ENCODE results near the gene MAX.

The MAX gene

GRCh38 chr14:65084554-65085505 is 17.5 kb downstream of the MAX start:
- Histone ChIP-seq H3K27ac (ENCODE audit: low read depth, low read length) (no peak overlapping the region), H3K27me3 (ENCODE audit: control insufficient read depth, insufficient read depth, low read length) (no peaks in the 10 kb centered on the region), H3K9ac (ENCODE audit: low read length) (no peak overlapping the region), H3K36me3 (ENCODE audit: control insufficient read depth, insufficient read depth, low read length) (peaks cover 90% of the 10 kb centered on the region), H3K4me3 (ENCODE audit: low read depth, low read length) (no peak overlapping the region), H3K4me1 (ENCODE audit: control insufficient read depth, insufficient read depth, low read length) (peaks cover 5% of the 10 kb centered on the region; the same call in 1 of the 2 replicates), H3K9me3 (ENCODE audit: control insufficient read depth, insufficient read depth, low read depth, low read length) (peaks cover 41% of the 10 kb centered on the region)

- Histone ChIP-seq H3K27ac (ENCODE audit: low read depth, low read length) (no peak overlapping the region), H3K27me3 (ENCODE audit: control insufficient read depth, insufficient read depth, low read length) (no peaks in the 10 kb centered on the region), H3K9me3 (ENCODE audit: control insufficient read depth, insufficient read depth, low read depth, low read length) (peaks cover 28% of the 10 kb centered on the region), H3K4me3 (ENCODE audit: low read depth, low read length) (no peak overlapping the region), H3K9ac (ENCODE audit: low read length) (no peak overlapping the region), H3K36me3 (ENCODE audit: control insufficient read depth, insufficient read depth, low read length) (peaks cover 88% of the 10 kb centered on the region), H3K4me1 (ENCODE audit: control insufficient read depth, insufficient read depth, low read length) (peaks cover 5% of the 10 kb centered on the region; the same call in 1 of the 2 replicates)
Observed at GRCh38 chr14:65082930-65083329, 19.4 kb downstream of the MAX start.

DNA sequence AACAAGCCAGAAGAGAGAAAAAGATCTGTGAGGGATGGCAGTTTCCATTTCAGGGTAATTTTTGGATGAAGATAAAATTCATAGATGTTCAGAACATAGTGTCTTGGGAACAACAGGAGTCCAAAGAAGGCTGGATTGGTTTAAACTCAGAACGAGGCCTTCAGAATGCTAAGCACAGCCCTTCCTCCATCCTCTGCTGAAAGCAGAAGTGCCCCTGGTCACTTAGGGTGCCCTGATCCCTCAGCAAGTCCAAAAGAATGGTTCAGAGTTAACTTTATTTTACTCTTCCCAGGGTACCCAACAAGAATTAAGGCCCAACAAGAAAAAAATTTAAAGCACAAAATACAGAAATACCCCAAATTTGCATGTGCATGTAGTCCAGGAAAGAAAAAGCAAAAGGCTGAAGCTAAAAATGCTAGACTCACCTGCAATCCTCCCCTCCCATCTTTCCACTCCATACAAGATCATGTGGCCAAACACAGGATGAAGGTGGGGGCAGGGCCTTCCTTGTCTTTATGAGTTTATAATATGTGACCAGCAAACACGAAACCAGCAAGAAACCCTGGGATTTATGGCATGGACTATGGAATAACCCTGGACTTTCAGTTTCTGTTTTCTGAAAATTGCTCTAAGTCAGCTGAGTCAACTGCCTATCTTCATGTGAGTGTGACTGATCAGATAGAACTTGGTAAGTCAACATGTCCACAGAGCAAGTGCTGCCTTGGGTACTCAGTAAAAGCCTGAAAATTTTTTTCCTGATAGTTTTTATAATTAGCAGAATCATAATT is 21.2 kb downstream of the MAX start:
- H3K4me1 ChIP-seq (ENCODE audit: control insufficient read depth, insufficient read depth, low read length): peaks cover 5% of the 10 kb centered on the region; the same call in 1 of the 2 replicates
- no peaks in the 10 kb centered on the region for H3K27me3 ChIP-seq (ENCODE audit: control insufficient read depth, insufficient read depth, low read length)
- H3K27ac ChIP-seq (ENCODE audit: low read depth, low read length): no peak overlapping the region
- no peak overlapping the region for H3K9ac ChIP-seq (ENCODE audit: low read length)
- peaks cover 88% of the 10 kb centered on the region for H3K36me3 ChIP-seq (ENCODE audit: control insufficient read depth, insufficient read depth, low read length)
- no peak overlapping the region for H3K4me3 ChIP-seq (ENCODE audit: low read depth, low read length)
- peaks cover 10% of the 10 kb centered on the region for H3K9me3 ChIP-seq (ENCODE audit: control insufficient read depth, insufficient read depth, low read depth, low read length)

- Histone ChIP-seq H3K4me3 (ENCODE audit: low read depth, low read length) (no peak overlapping the region), H3K36me3 (ENCODE audit: control insufficient read depth, insufficient read depth, low read length) (peaks cover 78% of the 10 kb centered on the region), H3K9me3 (ENCODE audit: control insufficient read depth, insufficient read depth, low read depth, low read length) (no peaks in the 10 kb centered on the region), H3K27ac (ENCODE audit: low read depth, low read length) (no peak overlapping the region), H3K4me1 (ENCODE audit: control insufficient read depth, insufficient read depth, low read length) (peaks cover 5% of the 10 kb centered on the region; the same call in 1 of the 2 replicates), H3K9ac (ENCODE audit: low read length) (no peak overlapping the region), H3K27me3 (ENCODE audit: control insufficient read depth, insufficient read depth, low read length) (no peaks in the 10 kb centered on the region)
Observed at GRCh38 chr14:65079768-65080167, 22.5 kb downstream of the MAX start.

DNA sequence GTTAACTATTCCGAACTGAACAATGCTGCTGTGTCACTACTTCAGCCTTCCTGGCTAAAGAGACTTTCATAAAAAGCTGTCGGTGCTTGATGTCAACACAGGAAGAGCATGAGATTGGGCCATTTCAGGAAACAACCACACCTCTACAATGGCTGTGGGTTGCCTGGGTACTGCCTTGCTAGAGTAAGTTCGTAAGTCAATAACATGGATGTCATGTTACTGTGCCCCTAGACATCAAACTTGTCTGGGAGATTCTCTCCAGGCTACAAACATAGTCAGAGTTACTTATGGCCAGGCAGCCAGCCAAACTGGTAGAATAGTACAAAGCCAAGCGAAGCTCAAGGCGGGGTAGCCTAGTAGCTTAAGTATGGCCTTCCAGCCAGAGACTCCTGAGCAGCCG is 23.1 kb downstream of the MAX start:
- Histone ChIP-seq H3K36me3 (ENCODE audit: control insufficient read depth, insufficient read depth, low read length) (peaks cover 75% of the 10 kb centered on the region), H3K4me1 (ENCODE audit: control insufficient read depth, insufficient read depth, low read length) (peaks cover 5% of the 10 kb centered on the region; the same call in 1 of the 2 replicates), H3K27me3 (ENCODE audit: control insufficient read depth, insufficient read depth, low read length) (no peaks in the 10 kb centered on the region), H3K9ac (ENCODE audit: low read length) (no peak overlapping the region), H3K9me3 (ENCODE audit: control insufficient read depth, insufficient read depth, low read depth, low read length) (no peaks in the 10 kb centered on the region), H3K27ac (ENCODE audit: low read depth, low read length) (no peak overlapping the region), H3K4me3 (ENCODE audit: low read depth, low read length) (no peak overlapping the region)

DNA sequence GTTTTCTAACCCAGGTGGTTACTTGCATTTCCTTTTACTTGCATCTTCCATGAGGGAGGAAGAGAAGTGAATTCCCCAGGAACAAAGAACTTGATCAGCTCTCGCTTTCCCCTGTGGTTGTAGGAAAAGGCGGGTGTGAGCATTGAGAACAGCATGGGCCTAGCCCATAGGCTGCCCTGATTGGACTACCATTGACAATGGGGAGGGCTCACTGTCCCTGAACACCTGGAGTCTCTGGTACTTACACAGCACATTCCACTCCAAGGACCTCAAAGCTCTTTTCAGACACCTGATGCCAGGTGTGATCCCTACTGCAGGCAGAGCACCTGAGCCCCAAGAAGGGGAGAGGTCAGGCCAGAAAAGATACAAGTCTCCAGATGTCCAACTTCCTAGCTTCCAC is 25.0 kb downstream of the MAX start:
- Histone ChIP-seq H3K9ac (ENCODE audit: low read length) (no peak overlapping the region), H3K9me3 (ENCODE audit: control insufficient read depth, insufficient read depth, low read depth, low read length) (no peaks in the 10 kb centered on the region), H3K4me3 (ENCODE audit: low read depth, low read length) (no peak overlapping the region), H3K27ac (ENCODE audit: low read depth, low read length) (no peak overlapping the region), H3K27me3 (ENCODE audit: control insufficient read depth, insufficient read depth, low read length) (no peaks in the 10 kb centered on the region), H3K36me3 (ENCODE audit: control insufficient read depth, insufficient read depth, low read length) (peaks cover 70% of the 10 kb centered on the region), H3K4me1 (ENCODE audit: control insufficient read depth, insufficient read depth, low read length) (no peaks in the 10 kb centered on the region)

- H3K9me3 ChIP-seq (ENCODE audit: control insufficient read depth, insufficient read depth, low read depth, low read length): no peaks in the 10 kb centered on the region
- H3K27ac ChIP-seq (ENCODE audit: low read depth, low read length): no peak overlapping the region
- no peaks in the 10 kb centered on the region for H3K4me1 ChIP-seq (ENCODE audit: control insufficient read depth, insufficient read depth, low read length)
- H3K4me3 ChIP-seq (ENCODE audit: low read depth, low read length): no peak overlapping the region
- H3K9ac ChIP-seq (ENCODE audit: low read length): no peak overlapping the region
- peaks cover 56% of the 10 kb centered on the region for H3K36me3 ChIP-seq (ENCODE audit: control insufficient read depth, insufficient read depth, low read length)
- H3K27me3 ChIP-seq (ENCODE audit: control insufficient read depth, insufficient read depth, low read length): no peaks in the 10 kb centered on the region
Observed at GRCh38 chr14:65075628-65076325, 26.5 kb downstream of the MAX start.

DNA sequence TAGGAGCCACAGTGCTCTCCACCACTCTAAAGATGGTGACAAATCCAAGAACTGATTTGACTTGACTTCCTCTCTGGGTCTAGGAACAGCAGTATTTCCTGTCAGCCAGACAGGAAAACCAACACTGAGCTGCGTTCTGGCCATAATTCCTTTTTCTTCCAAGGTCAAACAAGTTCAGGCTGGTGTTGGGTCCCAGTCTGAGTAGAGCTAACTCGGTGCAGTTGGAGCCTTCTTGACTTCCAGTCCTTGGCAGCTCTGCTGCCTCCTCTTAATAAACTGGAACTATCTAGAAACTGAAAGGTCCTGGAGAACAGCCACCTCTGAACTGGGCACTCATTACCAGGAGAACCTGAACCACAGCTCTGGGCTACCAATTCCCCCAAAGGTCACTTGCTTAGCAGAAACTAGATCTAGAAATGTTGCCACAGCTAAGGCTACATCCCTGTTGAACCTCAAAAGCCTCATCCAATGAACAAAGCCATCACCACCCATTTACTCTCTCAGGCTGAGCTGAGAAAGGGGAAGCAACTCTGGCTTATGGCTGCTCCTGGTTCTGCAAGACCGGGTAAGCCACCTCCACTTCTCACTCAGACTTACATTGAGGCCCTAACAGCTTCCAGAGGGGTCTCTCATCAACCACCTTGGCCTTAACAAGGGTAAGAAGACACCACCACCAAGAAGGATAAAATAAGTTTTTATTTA is 27.7 kb downstream of the MAX start:
- Histone ChIP-seq H3K9ac (ENCODE audit: low read length) (no peak overlapping the region), H3K9me3 (ENCODE audit: control insufficient read depth, insufficient read depth, low read depth, low read length) (no peaks in the 10 kb centered on the region), H3K27ac (ENCODE audit: low read depth, low read length) (no peak overlapping the region), H3K27me3 (ENCODE audit: control insufficient read depth, insufficient read depth, low read length) (no peaks in the 10 kb centered on the region), H3K4me3 (ENCODE audit: low read depth, low read length) (no peak overlapping the region), H3K36me3 (ENCODE audit: control insufficient read depth, insufficient read depth, low read length) (peaks cover 50% of the 10 kb centered on the region), H3K4me1 (ENCODE audit: control insufficient read depth, insufficient read depth, low read length) (no peaks in the 10 kb centered on the region)

DNA sequence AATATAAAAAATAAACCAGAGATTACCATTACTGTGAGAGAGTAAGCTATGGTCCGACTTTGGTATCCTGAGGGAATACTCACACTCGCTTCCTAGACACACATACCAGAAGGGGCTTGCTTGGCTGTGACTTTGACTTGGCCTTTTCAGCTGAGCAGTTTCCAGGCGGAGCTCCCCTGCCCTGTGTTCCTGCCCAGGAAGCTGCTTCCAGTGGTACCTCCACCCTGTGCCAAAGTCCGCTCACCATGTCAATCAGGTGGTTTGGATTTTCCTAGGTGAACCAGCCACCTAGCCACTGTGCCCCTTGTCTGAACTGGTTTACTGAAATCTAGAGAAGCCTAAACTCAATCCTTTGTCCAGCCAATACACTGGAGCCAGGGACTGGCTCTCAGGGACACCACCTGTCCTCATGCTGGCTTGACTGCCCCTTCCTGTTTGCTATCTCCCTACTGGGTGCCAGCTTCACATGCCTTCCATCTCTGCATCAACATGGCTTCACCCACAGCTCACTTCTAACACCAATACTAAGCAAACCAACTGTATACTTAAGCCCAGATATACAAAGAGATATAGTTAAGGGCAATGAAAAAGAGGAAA is 28.6 kb downstream of the MAX start:
- H3K9me3 ChIP-seq (ENCODE audit: control insufficient read depth, insufficient read depth, low read depth, low read length): no peaks in the 10 kb centered on the region
- no peak overlapping the region for H3K27ac ChIP-seq (ENCODE audit: low read depth, low read length)
- no peak overlapping the region for H3K9ac ChIP-seq (ENCODE audit: low read length)
- H3K4me3 ChIP-seq (ENCODE audit: low read depth, low read length): no peak overlapping the region
- no peaks in the 10 kb centered on the region for H3K27me3 ChIP-seq (ENCODE audit: control insufficient read depth, insufficient read depth, low read length)
- no peaks in the 10 kb centered on the region for H3K4me1 ChIP-seq (ENCODE audit: control insufficient read depth, insufficient read depth, low read length)
- H3K36me3 ChIP-seq (ENCODE audit: control insufficient read depth, insufficient read depth, low read length): peaks cover 48% of the 10 kb centered on the region

- Histone ChIP-seq H3K27me3 (ENCODE audit: control insufficient read depth, insufficient read depth, low read length) (no peaks in the 10 kb centered on the region), H3K4me3 (ENCODE audit: low read depth, low read length) (no peak overlapping the region), H3K27ac (ENCODE audit: low read depth, low read length) (no peak overlapping the region), H3K9me3 (ENCODE audit: control insufficient read depth, insufficient read depth, low read depth, low read length) (no peaks in the 10 kb centered on the region), H3K9ac (ENCODE audit: low read length) (no peak overlapping the region), H3K36me3 (ENCODE audit: control insufficient read depth, insufficient read depth, low read length) (peaks cover 45% of the 10 kb centered on the region), H3K4me1 (ENCODE audit: control insufficient read depth, insufficient read depth, low read length) (no peaks in the 10 kb centered on the region)
Observed at GRCh38 chr14:65072937-65073336, 29.4 kb downstream of the MAX start.
